HG03108 (cell line): ENCODE data around the gene CEP85L.

Experiments
- ATAC-seq: cut with Tn5 transposase; IDR thresholded peaks from one replicate; pipeline ENCODE4 v1.9.1; 2021; ENCODE audit warnings: moderate library complexity; ENCODE audit not compliant: unreplicated experiment

Gene CEP85L

DNA sequence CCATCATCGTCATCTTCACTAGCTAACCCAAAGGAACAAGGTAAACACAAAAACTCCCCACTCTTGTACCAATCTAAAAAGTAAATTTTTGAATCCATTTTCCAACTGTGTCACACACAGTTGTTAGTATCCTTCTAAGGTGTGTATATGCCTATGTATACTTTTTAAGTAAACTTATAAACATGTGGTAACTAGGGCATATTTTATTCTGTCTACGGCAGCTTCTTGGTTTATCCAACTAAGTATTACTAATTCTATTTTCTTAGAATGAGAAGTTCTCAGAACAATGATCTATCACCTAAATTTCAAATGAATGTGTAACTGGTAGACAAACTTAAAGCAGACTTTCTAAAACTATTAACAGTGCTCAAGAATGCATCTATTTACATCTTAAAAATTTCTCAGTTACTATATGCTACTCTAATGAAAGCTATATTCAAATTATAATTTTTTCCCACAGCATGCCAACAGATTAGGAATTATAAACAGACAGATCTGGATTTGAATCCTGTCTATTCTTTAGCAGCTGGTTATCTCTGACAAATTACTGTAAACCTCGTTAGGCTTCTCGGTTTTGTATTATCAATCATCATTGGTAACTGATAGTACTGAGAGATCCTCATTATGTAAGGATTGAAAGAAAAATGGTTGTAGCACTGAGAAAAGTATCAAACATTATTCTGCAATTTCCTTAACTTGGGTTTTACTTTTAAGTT, 105.1 kb downstream of the CEP85L start:
- no peak for ATAC-seq

DNA sequence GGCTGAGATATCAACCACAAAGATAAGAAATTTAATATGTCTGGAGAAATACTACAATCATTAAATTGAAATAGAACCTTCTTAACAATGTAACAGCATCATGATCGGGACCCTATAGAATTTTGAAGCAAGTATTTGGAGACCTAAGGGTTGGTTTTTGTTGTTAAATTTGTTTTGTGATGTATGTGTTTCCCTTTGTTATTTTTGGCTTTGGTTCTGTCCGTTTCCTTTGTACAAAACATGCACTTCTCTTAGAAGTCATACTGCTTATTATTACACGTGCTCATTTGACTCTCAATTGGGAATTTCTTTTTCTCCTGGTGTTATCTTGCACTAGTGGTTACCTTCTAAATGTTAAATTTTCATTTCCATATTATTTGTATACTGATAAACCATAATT, 107.3 kb downstream of the CEP85L start:
- ATAC-seq, result no peak

DNA sequence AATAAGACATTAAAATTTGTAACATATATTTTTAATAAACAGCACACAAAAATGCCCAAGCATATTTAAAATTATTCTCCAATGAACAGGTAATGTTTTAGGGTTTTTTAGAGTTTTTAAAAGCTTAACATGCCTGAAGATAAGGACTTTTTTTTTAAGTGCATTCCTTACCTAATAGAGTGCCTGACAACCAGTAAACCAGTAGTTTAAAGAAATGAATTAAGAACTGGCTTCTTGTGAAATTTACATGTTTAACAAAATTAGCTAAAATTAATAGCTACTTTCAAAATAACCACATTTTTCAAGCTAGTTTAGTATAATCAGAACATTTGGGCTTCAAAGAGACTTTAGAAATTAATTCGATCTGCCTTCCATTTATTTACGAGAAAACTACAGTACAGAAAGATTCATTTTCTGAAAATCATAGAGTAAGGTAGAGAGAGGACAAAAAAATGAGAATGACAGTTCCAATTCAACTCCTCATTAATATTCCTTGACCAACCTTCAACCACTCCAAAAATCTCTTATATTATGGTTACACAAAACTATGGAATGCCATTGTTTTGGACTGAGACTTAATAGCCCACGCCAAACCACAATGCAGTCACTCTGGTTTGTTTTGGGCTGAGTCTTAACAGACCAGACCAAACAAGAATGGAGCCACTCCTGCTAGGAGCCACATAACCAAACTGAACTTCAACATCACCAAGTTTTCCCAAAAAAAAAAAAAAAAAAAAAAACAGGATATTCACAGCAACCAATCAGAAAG, 109.0 kb downstream of the CEP85L start:
- ATAC-seq, result no peak

DNA sequence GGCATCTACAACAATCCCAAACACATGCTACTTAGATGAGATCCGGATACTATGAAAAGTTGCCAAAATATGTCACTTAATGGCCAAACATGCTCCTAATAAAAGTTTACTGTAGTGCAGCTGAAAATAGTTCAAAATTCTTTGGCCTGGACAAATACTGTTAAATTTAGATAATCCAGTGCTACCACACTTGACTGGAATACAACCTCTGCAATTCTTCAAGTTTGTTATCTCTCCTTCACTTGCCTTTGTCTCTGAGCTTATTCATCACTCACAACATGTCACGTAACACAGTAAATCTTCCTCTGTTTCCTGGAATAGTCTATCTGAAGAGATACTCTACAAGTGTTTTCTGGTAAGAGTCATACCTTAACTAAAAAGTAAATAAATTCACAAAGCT, 113.8 kb downstream of the CEP85L start:
- no peak for ATAC-seq

DNA sequence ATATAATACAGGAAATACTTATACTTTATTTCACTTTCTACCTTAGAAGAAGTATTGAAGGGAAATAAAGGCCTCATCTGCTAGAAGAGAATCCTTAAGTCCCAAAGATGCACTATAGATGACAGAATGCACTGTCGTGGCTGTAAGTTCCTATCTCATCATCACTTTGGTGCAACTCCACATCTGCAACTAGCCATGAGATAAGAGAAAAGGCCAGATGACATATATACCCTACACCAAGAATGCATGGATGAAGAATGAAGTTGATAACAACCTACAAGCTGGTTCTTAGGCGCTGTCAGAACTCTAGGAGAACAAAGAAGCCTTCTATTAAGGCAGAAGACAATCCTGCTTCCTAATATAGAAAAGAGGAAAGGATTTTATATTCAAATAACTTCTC, 114.9 kb downstream of the CEP85L start:
- ATAC-seq, result no peak

DNA sequence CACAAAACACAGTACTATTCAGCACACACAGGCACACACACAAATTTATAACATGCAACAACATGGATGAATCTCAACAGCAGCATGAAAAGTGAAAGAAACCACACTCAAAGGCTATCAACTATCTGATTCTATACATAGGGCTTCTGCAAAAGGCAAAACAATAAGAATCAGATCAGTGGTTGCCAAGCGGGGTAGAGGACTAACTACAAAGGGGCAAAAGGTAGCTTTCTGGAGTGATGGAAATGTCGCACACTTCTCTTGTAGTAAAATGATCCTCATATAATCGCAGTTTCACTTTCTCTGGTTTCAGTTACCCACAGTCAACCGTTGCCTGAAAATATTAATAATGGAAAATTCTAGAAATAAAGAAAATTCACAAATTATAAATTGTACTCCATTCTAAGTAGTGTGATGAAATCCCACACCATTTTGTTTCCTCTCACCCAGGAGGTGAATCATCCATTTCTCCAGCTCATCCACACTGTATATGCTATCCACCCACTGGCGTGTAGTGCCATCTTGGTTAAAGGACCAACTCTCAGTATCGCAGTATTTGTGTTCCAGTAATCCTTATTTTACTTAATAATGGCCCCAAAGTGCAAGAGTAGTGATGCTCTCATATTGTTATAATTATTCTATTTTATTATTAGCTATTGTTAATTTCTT, 116.1 kb downstream of the CEP85L start:
- ATAC-seq, result no peak

DNA sequence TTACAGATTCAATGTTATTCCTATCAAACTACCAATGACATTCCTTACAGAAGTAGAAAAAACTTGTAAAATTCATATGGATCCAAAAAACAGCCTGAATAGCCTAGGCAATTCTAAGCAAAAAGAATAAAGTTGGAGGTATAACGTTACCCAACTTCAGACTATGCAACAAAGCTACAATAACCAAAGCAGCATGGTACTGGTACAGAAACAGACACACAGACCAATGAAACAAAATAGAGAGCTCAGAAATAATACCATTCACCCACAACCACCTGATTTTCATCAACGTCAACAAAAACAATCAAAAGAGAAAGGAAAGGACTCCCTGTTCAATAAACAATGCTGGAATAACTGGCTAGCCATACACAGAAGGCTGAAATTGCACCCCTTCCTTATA, 120.4 kb downstream of the CEP85L start:
- ATAC-seq, result no peak

DNA sequence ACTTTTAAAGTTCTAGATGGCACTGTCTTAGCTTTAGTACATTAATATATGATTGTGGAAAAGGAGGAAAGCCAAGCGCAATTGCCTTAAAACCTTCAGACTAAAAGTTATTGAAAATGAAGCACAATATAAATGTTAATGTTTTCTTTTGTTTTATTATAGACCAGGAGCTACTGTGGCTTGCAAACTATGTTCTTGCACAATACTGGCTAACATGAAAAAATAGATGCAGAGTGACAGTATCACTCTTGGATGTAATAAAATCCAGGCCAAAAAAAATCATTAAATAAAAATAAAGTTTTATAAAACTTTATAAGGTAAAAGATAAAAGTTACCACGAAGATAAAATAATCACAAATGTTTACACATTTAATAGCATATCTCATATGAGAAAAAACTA, 121.6 kb downstream of the CEP85L start:
- no peak for ATAC-seq

DNA sequence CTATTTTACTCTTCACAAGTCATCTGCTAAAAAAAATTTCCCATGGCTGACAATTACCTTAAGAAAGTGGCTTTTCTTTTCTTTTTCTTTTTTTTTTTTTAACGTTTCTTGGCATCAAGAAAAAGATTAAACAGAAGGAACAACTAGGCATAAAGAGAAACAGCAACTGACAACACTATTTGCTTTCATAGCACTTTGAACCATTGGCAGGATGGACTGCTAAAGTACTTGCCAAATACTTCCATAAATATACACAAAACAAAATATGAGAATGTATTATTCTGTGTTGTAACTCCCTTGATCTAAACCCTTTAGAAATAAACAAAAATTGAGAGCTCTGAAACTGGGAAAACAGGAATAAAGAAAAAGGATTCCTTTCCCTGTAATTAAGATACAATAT, 123.3 kb downstream of the CEP85L start:
- ATAC-seq, result no peak

DNA sequence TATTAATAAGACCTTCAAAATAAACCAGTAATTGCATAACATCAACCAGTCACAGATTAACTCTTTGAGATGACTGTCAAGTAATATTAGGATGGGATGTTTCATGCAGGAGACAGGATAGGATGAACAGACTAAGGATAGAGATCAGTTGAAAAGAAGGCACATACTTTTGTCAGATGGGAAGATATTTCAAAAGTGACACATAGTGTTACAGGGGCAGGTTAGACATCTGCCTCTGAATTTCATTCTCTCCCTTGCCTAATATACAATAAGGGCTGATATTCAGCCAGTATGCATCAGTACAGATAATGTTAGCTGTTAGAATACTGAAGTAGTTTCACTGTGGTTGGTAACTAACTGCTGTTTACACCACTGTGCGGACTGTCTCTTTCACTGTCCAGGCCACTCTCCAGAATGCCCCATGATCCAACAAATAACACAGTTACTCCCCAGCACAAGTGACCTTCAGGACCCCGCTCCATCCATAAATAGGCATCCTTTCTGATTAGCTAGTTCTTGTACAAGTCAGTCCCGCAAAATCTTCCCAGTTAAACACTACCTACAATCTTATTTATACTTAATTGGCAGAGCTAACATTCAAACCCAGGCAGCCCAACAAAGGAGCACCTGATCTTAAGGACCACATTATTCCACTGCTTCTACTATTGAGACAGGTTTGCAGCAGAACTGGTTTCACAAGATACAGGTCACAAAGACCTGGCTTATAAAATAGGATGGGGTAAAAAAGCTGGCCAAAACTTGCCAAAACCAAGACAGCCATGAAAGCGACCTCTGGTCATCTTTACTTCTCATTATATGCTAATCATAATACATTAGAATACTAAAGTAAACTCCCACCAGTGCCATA, 125.2 kb downstream of the CEP85L start:
- no peak for ATAC-seq

DNA sequence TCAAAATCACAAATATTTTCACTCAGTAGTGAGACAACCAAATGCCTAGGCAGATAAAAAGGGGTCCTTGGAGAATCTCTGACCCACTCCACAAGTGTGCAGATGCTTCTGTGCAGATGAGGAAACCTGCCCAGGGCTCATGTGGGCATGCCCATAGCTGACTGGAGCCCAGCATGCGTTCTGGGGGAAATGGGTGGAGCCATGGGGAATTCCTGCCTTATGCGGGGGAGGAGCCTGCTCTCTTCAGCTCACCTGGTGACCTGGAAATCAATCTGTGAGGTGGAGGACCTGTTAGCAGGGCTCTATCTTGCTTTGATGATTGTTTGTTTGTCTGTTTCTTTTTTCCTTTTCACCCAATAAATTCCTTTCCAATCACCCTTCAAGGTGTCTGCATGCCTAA, 126.7 kb downstream of the CEP85L start:
- ATAC-seq, result no peak

DNA sequence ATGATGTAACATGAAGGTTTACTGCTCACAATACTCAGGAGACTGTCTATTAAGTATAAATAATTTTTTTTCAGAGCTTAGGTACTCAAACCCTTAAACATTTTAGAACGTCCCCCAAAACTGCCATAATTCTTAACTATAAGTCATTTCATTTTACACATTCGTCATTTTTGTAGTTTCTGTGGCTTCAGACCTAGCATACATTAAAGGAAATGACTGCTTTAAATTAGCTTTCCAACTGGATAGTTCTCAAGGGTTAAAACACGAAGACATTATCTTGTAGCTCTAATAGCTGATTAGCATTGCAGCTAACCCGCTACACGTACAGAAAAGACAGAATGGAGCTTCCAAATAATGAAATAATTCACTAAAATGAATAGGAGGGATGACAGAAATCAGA, 128.2 kb downstream of the CEP85L start:
- no peak for ATAC-seq

DNA sequence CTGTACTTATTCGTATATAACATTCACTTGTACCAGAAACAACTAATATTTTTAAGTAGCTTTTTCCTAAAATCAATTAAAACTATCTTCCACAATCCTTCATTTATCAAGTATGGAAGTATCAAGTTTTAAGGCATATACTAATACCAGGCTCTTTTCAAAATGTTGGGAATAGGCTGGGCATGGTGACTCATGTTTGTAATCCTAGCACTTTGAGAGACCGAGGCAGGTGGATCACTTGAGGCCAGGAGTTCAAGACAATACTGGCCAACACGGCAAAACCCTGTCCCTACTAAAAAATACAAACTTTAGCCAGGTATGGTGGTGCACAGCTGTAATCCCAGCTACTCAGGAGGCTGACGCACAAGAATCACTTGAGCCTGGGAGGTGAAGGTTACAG, 129.0 kb downstream of the CEP85L start:
- ATAC-seq, result no peak

DNA sequence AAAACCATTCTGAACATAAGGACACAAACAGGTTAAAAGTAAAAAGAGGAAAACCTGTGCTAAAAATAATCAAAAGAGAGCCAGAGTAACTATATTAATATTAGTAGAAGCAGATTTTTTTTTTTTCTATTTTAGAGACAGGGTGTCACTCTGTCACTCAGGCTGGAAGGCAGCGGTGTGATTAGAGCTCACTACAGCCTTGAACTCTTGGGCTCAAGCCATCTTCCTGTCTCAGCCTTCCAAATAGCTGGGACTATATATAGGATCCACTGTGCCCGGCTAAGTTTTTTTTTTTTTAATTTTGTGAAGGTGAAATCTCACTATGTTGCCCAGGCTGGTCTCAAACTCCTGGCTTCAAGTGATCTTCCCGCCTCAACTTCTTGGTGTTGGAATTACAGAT, 136.7 kb downstream of the CEP85L start:
- ATAC-seq, result no peak

DNA sequence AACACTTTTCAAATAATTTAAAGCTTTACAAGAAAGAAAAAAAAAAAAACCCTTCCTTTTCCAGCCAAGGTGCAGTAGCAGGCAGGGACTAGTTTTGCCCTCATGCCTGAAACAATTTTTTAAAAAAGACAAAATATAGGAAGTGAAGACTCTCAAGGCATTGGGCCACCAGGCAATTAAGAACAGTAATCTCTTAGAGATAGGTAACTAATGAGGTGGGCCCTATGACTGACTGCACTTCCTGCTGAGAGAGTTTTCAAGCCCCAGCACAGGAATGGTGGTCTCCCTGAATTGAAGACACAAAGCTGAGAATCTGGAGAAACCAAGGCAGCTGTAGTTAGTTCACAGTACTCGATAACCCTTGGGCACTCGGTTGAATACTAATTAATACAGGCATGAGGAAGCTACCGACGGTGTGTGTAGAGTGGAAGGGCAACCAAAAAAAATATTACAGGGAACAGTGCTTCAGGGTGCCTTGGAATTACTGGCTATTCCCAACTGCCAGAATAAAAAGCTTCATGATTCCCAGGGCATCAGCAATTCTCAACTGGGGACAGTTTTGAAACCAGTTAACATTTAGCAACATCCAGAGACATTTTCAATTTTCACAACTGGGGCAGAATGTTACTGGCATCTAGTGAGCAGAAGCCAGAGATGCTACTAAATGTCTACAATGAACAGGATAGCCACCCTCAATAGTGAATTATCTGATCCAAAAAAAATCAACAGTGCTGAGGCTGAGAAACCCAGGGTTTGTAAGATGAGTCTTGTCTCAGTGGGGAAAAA, 139.3 kb downstream of the CEP85L start:
- ATAC-seq, result no peak

DNA sequence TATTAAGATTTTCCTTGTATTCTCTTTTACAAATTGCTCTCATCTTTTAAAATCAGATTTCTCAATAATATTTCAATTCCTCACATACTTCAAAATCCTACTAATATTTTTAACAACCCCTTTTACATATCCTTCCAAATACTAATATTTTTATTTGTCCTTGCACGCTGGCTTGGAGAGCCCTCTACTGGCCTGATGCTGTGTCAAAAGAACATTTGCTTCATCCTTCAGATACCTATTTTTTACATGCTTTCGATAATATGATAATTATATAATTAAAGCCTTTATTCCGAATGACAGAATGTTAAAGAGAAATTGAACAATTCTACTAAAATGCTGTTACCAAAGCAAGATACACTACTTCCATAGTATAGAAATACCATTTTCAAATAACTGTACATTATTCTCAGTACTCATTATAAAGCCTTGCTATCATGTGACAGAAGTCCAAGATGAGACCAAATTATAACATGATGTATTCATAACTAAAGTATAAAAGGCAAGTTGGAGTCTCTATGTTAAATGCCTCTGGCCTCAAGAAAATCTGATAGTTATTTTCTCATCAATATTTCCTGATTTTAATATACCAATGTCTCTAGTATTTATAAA, 142.3 kb downstream of the CEP85L start:
- ATAC-seq, result no peak

DNA sequence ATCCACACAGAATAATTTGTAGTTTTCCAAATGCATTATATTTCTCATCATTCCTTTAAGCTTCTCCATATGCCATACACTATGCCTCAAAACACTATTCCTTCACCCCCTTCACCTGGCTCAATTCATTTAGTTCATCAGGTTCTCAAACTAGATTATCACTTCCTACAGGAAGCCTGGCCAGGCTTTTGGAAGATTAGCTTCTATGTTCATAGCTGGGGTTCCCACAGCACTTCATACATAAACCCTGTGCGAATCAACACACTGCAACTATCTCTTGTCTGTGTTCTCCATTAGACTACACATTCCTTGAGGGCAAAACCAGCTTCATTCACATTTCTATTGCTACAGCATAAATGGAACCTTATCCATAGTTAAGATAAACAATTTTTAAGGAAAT, 143.8 kb downstream of the CEP85L start:
- no peak for ATAC-seq

DNA sequence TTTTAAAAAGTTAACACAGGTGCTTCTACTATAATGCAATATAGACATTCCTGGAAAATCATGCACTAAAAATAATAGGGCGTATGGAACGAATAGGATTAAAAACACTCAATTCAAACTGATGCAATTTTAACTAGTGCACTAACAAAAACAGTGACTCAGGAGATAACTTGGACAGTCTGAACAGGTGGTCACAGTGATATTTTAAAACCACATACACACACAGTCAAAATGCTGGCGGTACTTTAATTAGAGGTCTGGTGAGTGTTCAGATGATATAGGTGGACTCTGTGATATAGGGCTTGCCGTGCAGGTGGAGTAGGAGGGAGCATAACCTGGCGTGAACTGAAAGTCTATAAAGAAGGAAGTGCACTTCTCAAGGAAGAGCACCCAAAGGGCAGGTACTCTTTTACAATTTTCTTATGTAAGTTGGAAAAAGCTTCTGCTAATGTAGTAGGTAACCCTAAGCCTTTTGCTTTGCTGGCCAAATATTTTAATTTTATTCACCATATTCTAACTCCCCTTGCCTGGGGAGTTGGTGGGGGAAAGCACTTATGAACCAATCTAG, 145.2 kb downstream of the CEP85L start:
- no peak for ATAC-seq

DNA sequence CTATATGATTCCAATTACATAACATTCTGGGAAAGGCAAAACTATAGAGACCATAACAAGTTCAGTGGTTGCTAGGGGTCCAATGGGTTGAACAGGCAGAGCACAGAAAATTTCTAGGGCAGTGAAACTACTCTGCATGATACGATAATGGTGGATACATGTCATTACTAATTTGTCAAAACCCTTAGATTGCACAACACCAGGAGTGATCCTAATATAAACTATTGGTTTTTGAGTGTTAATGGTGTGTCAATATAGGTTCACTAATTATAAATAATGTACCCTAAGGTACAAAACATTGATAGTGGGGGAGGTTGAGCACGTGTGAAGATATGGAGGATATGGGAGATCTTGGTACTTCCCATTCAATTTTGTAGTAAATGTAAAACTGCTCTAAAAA, 145.7 kb downstream of the CEP85L start:
- ATAC-seq, result no peak

DNA sequence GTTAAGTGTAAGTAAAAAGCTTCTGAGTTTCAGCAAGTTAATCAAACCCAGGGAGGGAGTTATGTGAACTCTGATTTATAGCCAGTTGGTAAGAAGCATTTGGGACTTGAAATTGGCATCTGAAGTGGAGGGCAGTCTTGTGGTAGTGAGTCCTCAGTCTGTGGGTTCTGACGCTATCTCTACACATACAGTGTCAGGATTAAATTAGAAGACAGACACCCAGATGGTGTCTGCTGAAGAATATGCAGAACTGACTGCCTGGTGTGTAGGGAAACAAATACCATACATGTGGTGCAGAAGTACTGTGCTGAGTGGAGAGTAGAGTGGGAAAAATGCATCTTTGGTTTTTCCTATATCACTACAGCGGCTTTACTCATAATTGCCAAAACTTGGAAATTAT, 146.8 kb downstream of the CEP85L start:
- no peak for ATAC-seq
